Measurements from ENCODE around the gene SYCP3.

DNA sequence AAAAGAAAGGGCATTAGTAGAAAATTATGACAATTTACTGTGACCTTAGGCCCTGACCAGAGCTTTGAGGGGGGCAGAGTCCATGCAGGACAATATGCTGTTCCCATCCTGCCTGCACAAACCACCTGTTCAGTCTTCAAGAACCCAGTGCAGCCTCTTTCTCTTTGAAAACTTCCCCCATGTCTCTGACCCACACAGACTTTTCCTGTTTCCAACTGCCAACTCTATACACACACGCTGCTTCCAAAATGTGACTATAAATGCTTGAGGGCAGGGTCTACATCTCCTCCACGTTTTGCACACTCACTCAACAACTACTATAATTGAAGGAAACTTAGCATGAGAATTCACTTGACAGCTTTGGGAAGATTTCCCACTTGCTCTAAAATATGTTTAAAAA lies 36.6 kb upstream of the SYCP3 start:
- TF ChIP-seq, protein P1, sequence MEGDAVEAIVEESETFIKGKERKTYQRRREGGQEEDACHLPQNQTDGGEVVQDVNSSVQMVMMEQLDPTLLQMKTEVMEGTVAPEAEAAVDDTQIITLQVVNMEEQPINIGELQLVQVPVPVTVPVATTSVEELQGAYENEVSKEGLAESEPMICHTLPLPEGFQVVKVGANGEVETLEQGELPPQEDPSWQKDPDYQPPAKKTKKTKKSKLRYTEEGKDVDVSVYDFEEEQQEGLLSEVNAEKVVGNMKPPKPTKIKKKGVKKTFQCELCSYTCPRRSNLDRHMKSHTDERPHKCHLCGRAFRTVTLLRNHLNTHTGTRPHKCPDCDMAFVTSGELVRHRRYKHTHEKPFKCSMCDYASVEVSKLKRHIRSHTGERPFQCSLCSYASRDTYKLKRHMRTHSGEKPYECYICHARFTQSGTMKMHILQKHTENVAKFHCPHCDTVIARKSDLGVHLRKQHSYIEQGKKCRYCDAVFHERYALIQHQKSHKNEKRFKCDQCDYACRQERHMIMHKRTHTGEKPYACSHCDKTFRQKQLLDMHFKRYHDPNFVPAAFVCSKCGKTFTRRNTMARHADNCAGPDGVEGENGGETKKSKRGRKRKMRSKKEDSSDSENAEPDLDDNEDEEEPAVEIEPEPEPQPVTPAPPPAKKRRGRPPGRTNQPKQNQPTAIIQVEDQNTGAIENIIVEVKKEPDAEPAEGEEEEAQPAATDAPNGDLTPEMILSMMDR (IDR thresholded peaks at IDR 0.05) = no peak
- TF ChIP-seq POLR2A (IDR thresholded peaks at IDR 0.05) (no peak), POLR2AphosphoS5 (IDR thresholded peaks at IDR 0.05) (no peak)
